ENCODE measurements around the gene RAB9A. TPM values are rescaled to one million over a fixed set of nuclear protein-coding genes. Genes with fewer than 3 reads are reported as not detected.
"Not testable (repeated sequence)": the region's sequence is repeated elsewhere in the genome, so short reads cannot be mapped to it uniquely, and the experiment has no call there.

RAB9A gene, protein sequence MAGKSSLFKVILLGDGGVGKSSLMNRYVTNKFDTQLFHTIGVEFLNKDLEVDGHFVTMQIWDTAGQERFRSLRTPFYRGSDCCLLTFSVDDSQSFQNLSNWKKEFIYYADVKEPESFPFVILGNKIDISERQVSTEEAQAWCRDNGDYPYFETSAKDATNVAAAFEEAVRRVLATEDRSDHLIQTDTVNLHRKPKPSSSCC
- total RNA-seq = 10 to 100 TPM in 1 of 2 donors, 1 to 10 TPM in 1; 9.0 to 12.2 TPM
- polyA plus RNA-seq = 10 to 100 TPM; 11.8 to 22.9 TPM

DNA sequence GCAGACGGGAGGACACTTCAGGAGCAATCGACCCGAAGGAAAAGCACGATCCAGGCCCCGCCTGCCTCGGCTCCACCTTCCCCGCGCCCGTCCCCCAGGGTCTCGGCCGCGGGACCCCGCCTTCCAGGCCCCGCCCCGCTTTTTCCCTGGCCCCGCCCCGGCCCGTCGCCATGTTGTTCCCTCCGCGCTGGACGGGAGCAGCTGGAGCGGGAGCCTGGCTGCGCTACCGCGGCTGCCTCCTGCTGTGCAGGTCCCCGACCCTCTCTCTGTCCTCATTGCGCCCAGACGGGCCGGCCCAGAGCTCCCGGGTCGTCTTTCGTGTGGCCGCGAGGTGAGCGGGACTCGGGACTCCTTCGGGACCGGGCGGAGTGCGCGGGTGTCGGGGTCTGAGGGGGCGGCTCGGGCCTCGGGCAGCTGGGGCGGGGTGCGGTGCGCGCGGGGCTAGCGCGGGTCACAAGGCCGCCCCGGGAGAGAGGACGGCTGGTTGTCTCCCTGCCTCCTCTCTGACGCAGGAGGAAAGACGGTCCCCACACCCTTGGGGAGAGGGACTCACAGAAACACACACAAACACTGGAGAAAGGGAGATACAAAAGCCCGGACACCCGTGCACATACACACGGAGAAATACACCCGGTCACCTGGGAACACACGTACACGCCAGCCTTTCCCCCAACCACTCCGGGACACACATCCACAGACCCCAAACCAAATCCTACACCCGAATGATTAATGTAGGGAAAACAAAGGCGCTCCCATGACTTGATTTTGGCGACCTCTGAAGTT lies at the start of gene RAB9A:
RAB9A (plus strand) TSS at position 171 of the 783 bp plus-strand sequence. CDS start 19,619 bp downstream, outside the sequence.
- Histone ChIP-seq H3K27ac (ENCODE audit: low read depth in 1 of 2, low read length in 2 of 2) (peak within 1 kb of the TSS; percentile 87 to 95), H3K4me1 (ENCODE audit: control insufficient read depth in 4 of 4, insufficient read depth in 4 of 4, low read length in 3 of 4) (peaks cover 7 to 19% (median 14%) of the 10 kb centered on the region in 4 donors), H3K4me3 (ENCODE audit: low read depth in 1 of 3, low read length in 3 of 3) (peak within 1 kb of the TSS; percentile 70 to 84 (median 71)), H3K9me3 (ENCODE audit: control insufficient read depth in 4 of 4, low read length in 3 of 4) (no peaks in the 10 kb centered on the region), H3K27me3 (ENCODE audit: control insufficient read depth in 4 of 4, insufficient read depth in 4 of 4, low read length in 3 of 4) (no peaks in the 10 kb centered on the region), H3K36me3 (ENCODE audit: control insufficient read depth in 4 of 4, insufficient read depth in 3 of 4, low read depth in 1 of 4, low read length in 3 of 4) (no peaks in the 10 kb centered on the region), H3K9ac (ENCODE audit: low read depth in 1 of 2, low read length in 2 of 2) (peak within 1 kb of the TSS; percentile 45 to 74)
- TF ChIP-seq YY1 (IDR thresholded peaks at IDR 0.05) = peak; percentile 93
- TF ChIP-seq RXRA (IDR thresholded peaks at IDR 0.05) = no peak
- no peak for TF ChIP-seq HNF4G (IDR thresholded peaks at IDR 0.05)
- TF ChIP-seq SP1 (IDR thresholded peaks at IDR 0.05) = no peak
- TF ChIP-seq, protein P1, sequence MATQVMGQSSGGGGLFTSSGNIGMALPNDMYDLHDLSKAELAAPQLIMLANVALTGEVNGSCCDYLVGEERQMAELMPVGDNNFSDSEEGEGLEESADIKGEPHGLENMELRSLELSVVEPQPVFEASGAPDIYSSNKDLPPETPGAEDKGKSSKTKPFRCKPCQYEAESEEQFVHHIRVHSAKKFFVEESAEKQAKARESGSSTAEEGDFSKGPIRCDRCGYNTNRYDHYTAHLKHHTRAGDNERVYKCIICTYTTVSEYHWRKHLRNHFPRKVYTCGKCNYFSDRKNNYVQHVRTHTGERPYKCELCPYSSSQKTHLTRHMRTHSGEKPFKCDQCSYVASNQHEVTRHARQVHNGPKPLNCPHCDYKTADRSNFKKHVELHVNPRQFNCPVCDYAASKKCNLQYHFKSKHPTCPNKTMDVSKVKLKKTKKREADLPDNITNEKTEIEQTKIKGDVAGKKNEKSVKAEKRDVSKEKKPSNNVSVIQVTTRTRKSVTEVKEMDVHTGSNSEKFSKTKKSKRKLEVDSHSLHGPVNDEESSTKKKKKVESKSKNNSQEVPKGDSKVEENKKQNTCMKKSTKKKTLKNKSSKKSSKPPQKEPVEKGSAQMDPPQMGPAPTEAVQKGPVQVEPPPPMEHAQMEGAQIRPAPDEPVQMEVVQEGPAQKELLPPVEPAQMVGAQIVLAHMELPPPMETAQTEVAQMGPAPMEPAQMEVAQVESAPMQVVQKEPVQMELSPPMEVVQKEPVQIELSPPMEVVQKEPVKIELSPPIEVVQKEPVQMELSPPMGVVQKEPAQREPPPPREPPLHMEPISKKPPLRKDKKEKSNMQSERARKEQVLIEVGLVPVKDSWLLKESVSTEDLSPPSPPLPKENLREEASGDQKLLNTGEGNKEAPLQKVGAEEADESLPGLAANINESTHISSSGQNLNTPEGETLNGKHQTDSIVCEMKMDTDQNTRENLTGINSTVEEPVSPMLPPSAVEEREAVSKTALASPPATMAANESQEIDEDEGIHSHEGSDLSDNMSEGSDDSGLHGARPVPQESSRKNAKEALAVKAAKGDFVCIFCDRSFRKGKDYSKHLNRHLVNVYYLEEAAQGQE (IDR thresholded peaks at IDR 0.05) = peak; percentile 41
- TF ChIP-seq RAD21 (IDR thresholded peaks at IDR 0.05) = peak; percentile 5 to 14
- TF ChIP-seq, protein P2, sequence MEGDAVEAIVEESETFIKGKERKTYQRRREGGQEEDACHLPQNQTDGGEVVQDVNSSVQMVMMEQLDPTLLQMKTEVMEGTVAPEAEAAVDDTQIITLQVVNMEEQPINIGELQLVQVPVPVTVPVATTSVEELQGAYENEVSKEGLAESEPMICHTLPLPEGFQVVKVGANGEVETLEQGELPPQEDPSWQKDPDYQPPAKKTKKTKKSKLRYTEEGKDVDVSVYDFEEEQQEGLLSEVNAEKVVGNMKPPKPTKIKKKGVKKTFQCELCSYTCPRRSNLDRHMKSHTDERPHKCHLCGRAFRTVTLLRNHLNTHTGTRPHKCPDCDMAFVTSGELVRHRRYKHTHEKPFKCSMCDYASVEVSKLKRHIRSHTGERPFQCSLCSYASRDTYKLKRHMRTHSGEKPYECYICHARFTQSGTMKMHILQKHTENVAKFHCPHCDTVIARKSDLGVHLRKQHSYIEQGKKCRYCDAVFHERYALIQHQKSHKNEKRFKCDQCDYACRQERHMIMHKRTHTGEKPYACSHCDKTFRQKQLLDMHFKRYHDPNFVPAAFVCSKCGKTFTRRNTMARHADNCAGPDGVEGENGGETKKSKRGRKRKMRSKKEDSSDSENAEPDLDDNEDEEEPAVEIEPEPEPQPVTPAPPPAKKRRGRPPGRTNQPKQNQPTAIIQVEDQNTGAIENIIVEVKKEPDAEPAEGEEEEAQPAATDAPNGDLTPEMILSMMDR (IDR thresholded peaks at IDR 0.05; ENCODE audit: low read depth, low read length, missing input control) = no peak
- TF ChIP-seq NR2F2 (IDR thresholded peaks at IDR 0.05) = no peak
- TF ChIP-seq, protein P3, sequence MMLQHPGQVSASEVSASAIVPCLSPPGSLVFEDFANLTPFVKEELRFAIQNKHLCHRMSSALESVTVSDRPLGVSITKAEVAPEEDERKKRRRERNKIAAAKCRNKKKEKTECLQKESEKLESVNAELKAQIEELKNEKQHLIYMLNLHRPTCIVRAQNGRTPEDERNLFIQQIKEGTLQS (IDR thresholded peaks at IDR 0.05) = no peak
- TF ChIP-seq FOXA1 (IDR thresholded peaks at IDR 0.05) = no peak
- no peak for TF ChIP-seq TAF1 (conservative IDR thresholded peaks at IDR 0.05)
- peak; percentile 87 for DNase-seq (ENCODE audit: low spot score)
- under 1% methylated on average over 68 of the region's 68 CpGs for WGBS

DNA sequence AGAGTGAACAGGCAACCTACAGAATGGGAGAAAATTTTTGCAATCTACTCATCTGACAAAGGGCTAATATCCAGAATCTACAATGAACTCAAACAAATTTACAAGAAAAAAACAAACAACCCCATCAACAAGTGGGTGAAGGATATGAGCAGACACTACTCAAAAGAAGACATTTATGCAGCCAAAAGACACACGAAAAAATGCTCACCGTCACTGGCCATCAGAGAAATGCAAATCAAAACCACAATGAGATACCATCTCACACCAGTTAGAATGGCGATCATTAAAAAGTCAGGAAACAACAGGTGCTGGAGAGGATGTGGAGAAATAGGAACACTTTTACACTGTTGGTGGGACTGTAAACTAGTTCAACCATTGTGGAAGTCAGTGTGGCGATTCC lies 47.2 kb upstream of the RAB9A start:
- 77% methylated on average over 2 of the region's 4 CpGs for WGBS
- not testable (repeated sequence) for H3K27me3 ChIP-seq (ENCODE audit: control insufficient read depth in 4 of 4, insufficient read depth in 4 of 4, low read length in 3 of 4); H3K9ac ChIP-seq (ENCODE audit: low read depth in 1 of 2, low read length in 2 of 2); H3K27ac ChIP-seq (ENCODE audit: low read depth in 1 of 2, low read length in 2 of 2); H3K4me3 ChIP-seq (ENCODE audit: low read depth in 1 of 3, low read length in 3 of 3); H3K36me3 ChIP-seq (ENCODE audit: control insufficient read depth in 4 of 4, insufficient read depth in 3 of 4, low read depth in 1 of 4, low read length in 3 of 4); DNase-seq (ENCODE audit: low spot score); H3K4me1 ChIP-seq (ENCODE audit: control insufficient read depth in 4 of 4, insufficient read depth in 4 of 4, low read length in 3 of 4); H3K9me3 ChIP-seq (ENCODE audit: control insufficient read depth in 4 of 4, low read length in 3 of 4)
